NCI-H2107 treated with DMSO at 0.1 percent for 48 hours (cell line): ENCODE results near the gene DLG1.
A peak's percentile ranks its signal among the peaks of the same experiment; 100 is the strongest.

Source experiments
- DNase-seq: peaks from one replicate; lab custom pipeline; 2025; ENCODE audit not compliant: unreplicated experiment; lab: John Stamatoyannopoulos, UW

Gene DLG1

GRCh38 chr3:197002701-197003454, 295.5 kb downstream of the DLG1 start:
- DNase-seq = peak; percentile 66

DNA sequence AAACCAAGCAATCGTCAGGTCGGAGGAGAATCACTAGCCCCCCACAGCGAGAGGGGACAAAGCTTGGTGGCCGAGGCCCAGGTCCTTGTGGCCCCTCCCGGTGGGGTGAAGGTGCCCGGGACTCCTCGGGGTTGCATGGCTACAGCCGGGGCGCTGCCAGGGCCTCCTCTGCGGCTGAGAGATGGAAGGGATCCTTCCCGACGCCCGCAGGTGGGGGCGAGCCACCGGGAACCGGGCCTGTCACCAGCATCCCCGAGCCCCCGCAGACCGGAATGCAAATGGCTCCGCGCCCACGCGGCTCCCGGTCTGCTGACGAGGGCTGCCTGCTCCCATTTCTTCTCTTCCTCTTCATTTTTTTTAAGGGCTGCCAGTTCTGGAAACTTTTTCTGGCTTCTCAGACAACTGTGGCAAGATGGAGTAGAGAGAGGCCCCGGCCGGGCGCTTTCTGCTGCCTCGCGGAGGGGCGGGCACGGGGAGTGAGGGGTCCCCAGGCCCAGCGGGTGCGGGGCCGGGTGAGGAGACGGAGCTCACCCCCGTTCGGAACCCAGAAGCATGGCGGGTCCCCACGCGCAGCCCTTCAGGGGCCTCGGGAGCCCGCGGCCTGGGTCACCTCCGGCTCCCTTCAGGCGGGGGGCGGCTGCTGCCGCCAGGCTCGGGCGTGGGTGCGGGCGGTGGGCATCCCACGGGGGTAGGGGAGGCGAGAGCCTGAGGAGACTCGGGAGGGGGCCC, 296.3 kb downstream of the DLG1 start:
- DNase-seq = no peak

DNA sequence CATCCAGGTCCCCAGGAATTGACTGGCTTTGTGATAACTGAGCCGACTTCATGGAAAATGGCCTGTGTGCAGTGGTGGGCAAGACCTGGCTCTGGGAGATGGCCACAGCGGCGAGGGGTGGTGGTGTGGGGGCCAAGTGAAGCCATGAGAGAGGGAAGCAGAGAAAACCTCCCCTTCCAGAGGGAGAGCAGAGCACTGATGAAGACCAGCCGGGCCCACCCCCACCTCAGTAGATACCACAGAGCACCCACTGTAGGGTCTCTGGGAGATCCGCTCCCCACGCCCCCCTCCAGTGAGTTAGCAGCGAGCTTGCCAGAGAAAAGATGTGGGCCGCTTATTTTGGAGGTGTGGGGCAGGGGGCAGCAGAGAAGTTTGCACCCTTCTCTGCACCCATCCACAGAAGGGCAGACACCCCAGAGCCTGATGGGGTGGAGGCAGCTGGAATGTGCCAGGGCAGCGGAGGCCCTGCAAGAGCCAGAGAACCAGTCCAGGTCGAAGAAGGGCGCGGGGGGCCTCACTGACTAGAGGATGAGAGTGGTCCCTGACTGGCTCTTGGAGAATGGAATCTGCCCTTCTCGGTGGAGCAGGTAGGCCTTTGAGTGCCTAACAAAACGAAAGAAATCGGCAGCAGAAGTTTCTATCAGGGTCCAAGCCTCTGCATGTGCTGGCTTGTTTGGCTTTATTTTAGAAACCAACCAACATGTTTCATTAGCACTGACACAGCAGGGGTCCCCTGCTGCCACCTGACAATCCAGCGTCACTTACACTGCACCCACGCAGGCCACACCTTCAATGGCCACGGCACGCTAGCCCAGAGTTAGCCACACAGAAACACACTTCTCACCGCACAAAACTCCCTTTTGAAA, 297.1 kb downstream of the DLG1 start:
- DNase-seq = no peak

DNA sequence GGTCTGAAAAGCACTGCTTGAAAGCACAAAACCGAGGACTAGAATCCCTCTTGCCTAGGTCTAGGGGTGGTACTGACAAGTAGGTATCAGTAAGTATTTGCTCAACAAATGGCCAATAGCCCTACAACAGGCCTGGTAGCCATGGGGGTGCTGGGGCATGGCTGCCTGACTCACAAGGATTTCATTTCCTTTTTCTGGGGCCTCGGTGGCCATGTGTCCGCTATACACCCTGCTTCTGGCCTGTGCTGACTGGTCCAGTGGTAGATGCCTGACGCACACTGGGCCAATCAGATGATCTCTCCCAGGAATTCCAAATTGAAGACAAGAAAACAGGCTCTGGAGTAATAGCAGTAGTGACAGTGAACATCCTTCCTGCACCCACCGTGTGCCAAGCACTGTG, 298.2 kb downstream of the DLG1 start:
- DNase-seq = no peak

GRCh38 chr3:196998966-196999760, 299.2 kb downstream of the DLG1 start:
- no peak for DNase-seq

- no peak for DNase-seq
Observed at GRCh38 chr3:196997311-196997710, 301.1 kb downstream of the DLG1 start.

DNA sequence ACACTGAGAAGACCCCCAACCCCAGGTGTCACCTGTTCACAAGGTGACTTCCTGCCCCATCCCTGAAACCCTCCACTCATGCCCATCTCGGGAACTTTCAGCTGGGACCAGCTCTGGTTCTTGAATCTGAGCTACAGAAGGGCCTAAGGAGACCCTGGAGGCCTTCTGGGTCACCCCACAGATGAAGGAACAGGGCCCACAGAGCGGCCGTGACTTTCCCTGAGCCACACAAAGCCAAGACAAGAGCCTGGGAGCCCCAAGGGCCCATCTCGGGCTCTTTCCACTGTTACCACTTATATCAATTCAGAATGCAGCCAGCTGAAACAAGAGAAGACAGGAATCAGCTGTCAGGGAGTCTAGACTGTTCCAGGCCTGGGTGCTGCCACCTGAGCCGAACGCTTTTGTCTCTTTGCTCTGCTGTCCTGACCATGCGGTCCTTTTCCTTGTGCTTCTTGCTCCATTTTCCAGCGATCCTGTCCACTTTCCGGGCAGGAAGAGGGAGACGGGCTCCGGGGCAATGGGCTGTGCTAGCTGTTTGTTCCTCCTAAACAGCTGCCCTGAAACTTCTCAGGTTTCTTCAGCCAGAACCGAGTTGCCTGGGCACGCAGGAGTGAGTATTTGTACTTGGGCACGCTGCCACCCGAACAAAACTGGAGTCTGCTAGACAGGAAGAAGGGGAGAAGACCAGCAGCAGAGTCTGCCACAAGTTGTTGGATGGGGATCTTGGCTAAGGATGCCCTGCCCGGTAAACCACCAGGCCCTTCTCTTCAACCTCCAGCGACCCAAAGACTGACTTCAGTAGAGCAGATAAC, 301.8 kb downstream of the DLG1 start:
- DNase-seq = peak; percentile 98

GRCh38 chr3:196995646-196996355, 302.6 kb downstream of the DLG1 start:
- peak; percentile 95 for DNase-seq

- no peak for DNase-seq
Observed at GRCh38 chr3:196995027-196995426, 303.4 kb downstream of the DLG1 start.

DNA sequence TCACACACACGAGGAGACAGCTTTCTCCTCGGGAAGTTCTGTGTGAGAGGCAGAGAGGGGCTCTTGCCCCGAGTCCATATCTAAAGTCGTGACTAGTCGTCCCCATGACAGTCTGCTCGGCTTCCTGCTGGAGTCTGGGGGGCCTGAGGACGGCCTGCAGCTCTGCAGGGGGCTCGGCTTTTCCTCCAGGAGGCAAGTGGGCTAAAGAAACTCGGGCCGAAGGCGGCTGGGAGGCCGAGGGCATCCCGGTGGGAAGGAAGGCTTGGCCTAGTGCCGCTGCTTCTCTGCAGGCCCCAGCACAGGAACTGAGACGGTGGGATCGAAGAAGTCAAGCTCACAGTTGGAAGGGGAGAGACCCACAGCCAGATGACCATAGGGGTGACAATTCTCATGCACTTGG, 304.4 kb downstream of the DLG1 start:
- DNase-seq = no peak
